A172 (cell line): ENCODE results near the gene ZNF611. TPM values are rescaled to one million over a fixed set of nuclear protein-coding genes. Genes with fewer than 3 reads are reported as not detected.
A peak's percentile ranks its signal among the peaks of the same experiment; 100 is the strongest.
"Not testable (repeated sequence)": the region's sequence is repeated elsewhere in the genome, so short reads cannot be mapped to it uniquely, and the experiment has no call there.

Source experiments
- DNase-seq: peaks from one replicate; pipeline ENCODE4 v3.0.0-alpha.2; 2015; ENCODE audit warnings: low spot score
- total RNA-seq: library from RNA; depleted of rRNA; stranded (reverse); fragments of >200 nt; shearing (Covaris generic); gene quantifications from 2 replicates; pipeline ENCODE4 v1.2.3, GENCODE V29; 2014; rRNA removed

Gene ZNF611
- total RNA-seq, 1 experiment from 2014 or later, result 11.7 TPM

DNA sequence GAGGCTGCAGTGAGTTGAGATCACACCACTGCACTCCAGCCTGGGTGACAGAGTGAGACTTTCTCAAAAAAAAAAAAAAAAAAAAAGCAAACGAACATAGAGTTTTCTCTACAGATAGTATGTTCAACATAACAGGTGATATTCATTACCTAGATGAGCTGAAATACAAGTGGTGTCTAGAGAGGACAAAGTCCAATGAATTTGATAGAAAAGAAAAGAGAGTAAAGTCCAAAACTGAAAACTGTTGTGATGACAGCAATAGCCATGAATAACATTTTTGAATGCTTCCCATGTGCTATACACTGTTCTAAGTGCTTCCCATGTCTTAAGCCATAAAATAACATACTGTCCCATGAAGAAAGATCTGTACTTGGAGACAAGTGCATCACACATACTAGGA lies 53.6 kb downstream of the ZNF611 start:
- DNase-seq, result not testable (repeated sequence)

DNA sequence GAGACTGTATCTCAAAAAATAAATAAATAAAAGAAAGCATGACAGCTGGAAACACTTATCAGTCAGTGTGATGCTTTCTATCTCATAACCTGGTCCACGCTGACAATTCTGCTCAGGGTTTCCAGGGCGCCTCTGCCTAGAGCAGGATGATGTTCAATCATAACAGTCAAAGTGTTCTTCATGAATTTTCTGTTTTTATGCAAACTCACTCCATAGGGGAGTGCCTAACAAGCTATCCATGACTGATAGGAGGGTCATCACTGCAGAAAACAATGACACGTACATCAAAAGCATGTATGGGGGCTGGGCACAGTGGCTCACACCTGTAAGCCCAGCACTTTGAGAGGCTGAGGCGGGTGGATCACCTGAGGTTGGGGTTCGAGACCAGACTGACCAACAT lies 55.2 kb downstream of the ZNF611 start:
- DNase-seq, result no peak

DNA sequence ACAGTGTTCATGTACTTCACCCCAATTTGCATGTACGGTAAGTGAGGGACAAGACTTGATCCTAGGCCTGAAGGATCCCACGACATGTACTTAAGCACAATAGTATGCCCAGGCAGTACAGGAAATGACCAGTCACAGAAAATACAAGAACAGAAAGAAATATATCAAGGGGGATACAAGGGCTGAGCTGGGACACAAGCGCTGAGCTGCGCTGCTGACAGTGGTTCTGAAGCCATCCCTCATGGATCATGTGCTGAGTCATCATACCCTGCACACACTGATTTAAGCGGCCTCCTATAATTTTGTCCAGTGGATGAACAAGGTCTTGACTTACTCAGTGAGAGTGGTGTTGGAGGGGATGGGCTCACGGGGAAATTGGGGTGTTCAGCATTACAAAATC lies 59.6 kb downstream of the ZNF611 start:
- DNase-seq, result peak; percentile 51

DNA sequence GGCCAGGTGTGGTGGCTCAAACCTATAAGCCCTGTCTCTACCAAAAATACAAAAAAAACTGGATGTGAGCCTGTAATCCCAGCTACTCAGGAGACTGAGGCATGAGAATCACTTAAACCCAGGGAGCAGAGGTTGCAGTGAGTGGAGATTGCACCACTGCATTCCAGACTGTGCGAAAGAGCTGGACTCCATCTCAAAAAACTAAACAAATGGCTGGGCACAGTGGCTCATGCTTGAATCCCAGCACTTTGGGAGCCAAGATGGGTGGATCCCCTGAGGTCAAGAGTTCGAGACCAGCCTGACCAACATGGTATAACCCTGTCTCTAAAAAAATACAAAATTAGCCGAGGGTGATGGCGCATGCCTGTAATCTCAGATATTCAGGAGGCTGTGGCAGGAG lies 61.8 kb downstream of the ZNF611 start:
- DNase-seq, result no peak

DNA sequence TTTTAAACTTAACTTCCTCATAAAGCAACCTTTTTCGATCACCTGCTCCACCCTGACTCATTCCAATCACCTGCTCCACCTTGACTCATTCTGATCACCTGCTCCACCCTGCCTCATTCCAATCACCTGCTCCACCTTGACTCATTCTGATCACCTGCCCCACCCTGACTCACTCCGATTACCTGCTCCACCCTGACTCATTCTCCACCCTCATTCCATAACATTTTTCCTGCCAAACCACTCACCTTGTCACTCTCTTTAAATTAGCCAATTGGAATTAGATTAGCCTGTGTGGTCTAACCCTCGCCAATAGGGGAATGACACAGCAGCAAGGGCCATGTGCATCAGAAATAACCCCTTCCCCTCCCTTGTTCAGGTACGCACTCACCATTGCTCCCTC lies 64.8 kb downstream of the ZNF611 start:
- peak; percentile 62 for DNase-seq

DNA sequence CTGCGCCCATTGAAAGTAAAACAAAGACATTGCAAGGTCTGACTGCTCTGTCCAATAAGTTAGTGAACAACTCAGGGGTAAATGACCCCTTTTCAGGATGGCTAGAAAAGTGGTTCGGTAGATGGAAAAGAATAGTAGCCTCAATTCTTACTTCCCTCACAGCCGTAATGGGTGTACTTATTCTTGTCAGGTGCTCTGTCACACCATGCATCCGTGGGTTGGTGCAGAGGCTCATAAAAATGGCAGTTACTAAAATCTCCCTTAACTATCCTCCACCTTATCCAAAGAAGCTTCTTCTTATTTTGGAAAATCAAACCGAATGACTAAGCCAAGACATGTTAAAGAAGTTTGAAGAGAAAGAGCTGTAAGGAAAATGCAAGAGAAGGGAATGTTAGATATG lies 65.3 kb downstream of the ZNF611 start:
- no peak for DNase-seq

DNA sequence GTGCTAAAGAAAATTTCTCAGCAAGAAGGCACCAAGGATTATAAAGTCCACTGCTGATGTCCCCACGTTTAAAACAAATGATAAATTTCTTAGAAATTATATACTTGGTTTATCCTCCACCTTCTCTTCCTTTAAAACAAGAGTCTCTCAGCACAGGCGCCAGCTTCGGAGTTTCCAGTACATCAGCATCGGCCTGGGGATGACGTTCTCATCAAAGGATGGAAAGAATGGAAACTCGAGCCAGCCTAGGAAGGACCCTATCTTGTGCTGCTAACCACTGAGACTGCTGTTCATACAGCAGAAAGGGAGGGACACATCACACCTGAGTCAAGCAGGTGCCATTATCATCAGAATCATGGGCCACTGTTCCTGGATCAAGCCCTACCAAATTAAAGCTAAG lies 66.9 kb downstream of the ZNF611 start:
- no peak for DNase-seq

DNA sequence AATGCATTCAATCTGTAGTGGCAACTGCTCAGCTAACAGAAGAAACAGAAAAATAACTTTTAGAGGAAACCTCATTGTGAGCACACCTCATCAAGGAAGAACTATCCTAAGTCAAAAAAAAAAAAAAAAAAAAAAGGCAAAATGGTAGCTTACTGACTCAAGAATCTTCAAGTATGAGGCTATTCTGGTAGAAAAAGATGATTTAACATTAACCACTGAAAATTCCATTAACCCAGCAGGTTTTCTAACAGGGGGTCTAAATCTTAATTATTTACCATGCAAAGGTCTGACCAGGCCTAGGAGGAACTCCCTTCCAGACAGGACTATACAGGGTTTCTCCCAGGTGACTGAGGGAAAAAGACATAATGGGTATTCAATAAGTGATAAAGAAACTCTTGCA lies 68.3 kb downstream of the ZNF611 start:
- no peak for DNase-seq

DNA sequence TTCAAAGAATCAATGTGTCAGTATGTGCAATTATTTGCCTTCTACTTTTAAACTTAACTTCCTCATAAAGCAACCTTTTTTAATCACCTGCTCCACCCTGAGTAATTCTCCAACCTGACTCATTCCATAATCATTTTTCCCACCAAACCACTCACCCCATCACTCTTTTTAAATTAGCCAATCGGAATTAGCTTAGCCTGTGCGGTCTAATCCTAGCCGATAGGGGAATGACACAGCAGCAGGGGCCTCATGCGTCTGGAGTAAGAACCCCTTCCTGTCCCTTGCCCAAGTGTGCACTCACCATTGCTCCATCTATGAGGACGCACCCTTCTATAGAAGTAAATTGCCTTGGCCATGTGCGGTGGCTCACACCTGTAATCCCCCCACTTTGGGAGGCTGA lies 69.3 kb downstream of the ZNF611 start:
- peak; percentile 96 for DNase-seq

DNA sequence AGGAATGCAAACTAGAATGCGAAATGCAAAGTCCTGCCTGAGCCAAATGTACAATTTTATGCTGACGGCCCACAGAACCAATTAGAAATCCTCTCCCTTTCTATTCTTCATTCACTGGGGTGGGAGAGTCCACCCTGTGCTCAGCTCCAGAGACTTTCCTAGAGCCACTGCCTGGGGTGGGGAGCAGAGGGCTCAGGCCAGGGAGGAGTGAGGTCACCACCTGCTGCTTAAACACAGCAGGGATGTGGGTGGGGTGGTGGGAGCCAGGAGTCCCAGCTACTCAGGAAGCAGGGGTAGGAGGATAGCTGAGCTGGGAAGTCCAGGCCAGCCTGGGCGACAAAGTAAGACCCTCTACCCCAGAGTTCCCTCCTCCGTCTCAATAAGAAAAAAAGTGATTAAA lies 69.8 kb downstream of the ZNF611 start:
- DNase-seq, result peak; percentile 81

DNA sequence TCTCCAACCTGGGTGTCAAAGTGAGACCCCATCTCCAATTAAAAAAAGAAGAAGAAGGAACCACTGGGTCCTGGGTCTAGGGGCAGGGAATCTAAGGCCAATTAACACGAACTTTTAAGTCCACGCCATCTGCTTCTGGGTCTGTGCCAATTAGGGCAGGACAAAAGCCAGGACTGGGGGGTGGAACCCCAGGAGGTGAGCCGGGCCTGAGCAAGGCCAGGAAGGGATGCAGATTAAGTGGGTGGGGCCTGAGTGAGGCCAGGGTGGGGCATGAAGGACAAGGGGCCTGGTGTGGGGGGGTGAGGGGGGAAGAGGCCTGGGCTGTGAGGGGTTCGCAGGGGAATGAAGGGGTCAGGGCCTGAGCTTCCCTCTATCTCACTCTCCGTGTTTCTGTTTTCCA lies 70.4 kb downstream of the ZNF611 start:
- DNase-seq, result peak; percentile 25

DNA sequence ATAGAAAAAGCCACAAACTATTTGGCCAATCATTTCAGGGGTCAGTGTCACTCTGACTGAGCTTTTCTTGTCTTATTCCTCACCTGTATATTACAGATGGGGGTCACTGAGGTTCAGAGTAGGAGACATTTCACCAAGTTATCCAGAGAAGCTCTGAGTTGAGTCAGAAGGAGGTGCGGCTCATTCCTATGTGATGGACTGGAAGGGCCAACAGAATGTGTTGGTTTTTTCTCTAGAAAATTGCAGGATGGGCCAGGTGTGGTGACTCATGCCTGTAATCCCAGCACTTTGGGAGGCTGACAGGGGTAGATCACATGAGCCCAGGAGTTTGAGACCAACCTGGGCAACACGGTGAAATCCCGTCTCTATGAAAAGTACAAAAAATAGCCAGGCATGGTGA lies 72.2 kb downstream of the ZNF611 start:
- peak; percentile 74 for DNase-seq

DNA sequence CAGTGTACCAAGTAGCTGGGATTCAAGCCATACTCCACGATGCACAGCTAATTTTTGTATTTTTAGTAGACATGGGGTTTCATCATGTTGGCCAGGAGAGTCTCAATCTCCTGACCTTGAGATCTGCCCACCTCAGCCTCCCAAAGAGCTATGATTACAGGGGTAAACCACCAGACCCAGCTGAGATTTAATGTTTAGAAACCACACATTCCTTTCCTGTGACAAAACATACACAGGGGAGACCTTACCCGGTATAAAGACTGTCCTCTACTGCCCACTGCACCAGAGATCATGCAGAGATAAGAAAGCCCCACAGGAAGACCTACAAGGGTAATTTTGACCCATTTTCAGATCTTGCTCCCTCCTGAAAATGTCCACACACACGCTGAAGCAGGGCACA lies 73.9 kb downstream of the ZNF611 start:
- peak; percentile 60 for DNase-seq

DNA sequence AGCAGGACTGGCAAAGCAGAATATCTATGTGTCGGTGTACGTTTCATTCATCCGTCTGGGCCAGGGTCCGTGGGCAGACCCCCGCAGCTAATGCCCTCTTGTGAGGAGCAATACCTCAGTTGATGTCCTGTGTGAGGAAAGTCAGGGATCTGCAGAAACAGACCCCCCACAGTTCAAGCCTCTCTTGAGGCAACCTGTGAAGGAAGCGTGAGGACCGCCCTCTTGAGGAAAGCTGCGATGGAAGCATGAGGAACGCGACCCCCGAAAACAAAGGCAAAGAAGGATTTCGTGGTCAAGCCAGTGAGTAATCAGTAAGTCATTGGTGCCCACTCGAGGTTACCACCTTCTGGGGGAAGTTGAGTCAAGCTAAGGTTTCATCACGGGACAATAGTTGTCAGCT lies 75.8 kb downstream of the ZNF611 start:
- DNase-seq, result no peak

DNA sequence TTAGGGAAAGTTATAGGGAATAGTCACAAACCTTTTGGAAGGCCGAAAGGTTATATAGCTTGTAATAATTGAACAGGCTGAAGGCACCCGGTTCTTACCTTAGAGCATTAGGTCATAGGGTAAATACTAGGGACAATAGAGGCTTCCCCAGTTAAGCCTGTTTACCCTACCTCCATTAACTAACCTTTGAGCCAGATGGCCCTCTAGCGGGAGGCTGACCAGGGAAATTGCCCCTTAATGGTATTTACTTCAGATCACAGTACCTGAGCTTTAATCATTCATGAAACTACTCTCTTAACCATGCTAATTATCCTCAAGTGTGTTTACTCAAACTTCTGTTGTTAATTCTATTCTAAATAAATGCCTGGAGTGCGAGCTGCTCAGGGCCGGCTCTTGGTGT lies 76.2 kb downstream of the ZNF611 start:
- DNase-seq, result no peak

DNA sequence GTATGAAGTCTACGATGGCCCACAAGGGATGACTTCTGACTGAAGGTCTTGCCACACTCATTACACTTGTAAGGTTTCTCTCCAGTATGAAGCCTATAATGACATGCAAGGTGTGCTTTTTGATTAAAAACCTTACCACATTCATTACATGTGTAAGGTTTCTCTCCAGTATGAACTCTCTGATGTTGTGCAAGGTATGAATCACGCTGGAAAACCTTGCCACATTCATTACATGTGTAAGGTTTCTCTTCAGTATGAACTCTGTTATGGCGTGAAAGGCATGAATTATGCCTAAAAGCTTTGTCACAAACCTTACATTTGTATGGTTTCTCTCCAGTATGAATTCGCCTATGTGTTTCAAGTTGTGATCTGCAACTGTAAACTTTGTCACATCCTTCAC lies 81.7 kb downstream of the ZNF611 start:
- no peak for DNase-seq

Other genes with a start within 250 kb of the ZNF611 start
- 2.2 and 2.5 TPM in 2 replicates for gene ZNF808, start 207.4 kb downstream of the ZNF611 start, total RNA-seq
- 4.9 and 6.3 TPM in 2 replicates for gene ZNF701, start 164.8 kb downstream of the ZNF611 start, total RNA-seq
- gene ZNF83, start 96.7 kb downstream of the ZNF611 start, total RNA-seq, result 57.1 and 57.3 TPM in 2 replicates
- 0.12 TPM in 1 of 2 replicates, not detected in the other for gene ZNF600, start 51.7 kb upstream of the ZNF611 start, total RNA-seq
- gene ZNF28, start 86.6 kb upstream of the ZNF611 start, total RNA-seq, result 10.5 and 12.0 TPM in 2 replicates
- 11.4 and 12.3 TPM in 2 replicates for gene ZNF468, start 122.6 kb upstream of the ZNF611 start, total RNA-seq
- 3.8 and 5.8 TPM in 2 replicates for gene ZNF320, start 162.6 kb upstream of the ZNF611 start, total RNA-seq
- gene ZNF888, start 188.4 kb upstream of the ZNF611 start, total RNA-seq, result 6.6 and 7.8 TPM in 2 replicates
- 10.7 and 12.0 TPM in 2 replicates for gene ZNF816, start 227.8 kb upstream of the ZNF611 start, total RNA-seq